WI38 (cell line): ENCODE measurements around the gene OCEL1.

Experiments used
- H3K4me3 ChIP-seq: 2 replicates; pipeline ENCODE4 v1.5.1; 2011; ENCODE audit warnings: low read depth, mild to moderate bottlenecking, control low read depth, low read length
- CTCF ChIP-seq: IDR thresholded peaks from 2 replicates; pipeline ENCODE4 v1.5.1; 2012; ENCODE audit warnings: low read depth, mild to moderate bottlenecking, control low read depth, low read length

OCEL1 gene

GRCh38 chr19:17220207-17220758 is 5.7 kb upstream of the OCEL1 start:
- H3K4me3 ChIP-seq = no peak overlapping the region
- no peak for TF ChIP-seq CTCF

GRCh38 chr19:17225053-17225452 is 973 bp upstream of the OCEL1 start:
- TF ChIP-seq CTCF = no peak
- no peak overlapping the region for H3K4me3 ChIP-seq

DNA sequence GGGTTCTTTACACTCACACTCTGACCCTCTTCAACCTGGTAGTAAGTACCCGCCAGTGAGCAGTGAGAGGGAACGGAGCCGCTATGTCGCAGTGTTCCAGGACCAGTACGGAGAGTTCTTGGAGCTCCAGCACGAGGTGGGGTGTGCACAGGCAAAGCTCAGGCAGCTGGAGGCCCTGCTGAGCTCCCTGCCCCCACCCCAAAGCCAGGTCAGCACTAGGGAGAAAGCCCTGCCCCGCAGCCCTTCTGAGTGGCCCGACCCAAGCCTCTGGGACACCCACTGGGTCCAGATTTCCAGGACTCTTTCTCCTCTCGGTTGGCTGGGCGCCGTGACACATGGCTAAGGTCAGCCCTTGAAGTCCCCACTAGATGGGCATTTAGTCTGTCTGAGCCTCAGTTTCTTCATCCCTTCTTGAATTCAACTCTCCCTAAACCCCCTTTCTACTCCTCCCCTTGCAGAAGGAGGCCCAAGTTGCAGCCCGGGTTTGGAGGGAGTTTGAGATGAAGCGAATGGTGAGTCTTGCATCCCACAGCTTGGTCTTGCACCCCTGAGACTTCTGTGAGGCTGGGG is 1.9 kb downstream of the OCEL1 start:
- no peak for TF ChIP-seq CTCF
- H3K4me3 ChIP-seq = no peak overlapping the region

DNA sequence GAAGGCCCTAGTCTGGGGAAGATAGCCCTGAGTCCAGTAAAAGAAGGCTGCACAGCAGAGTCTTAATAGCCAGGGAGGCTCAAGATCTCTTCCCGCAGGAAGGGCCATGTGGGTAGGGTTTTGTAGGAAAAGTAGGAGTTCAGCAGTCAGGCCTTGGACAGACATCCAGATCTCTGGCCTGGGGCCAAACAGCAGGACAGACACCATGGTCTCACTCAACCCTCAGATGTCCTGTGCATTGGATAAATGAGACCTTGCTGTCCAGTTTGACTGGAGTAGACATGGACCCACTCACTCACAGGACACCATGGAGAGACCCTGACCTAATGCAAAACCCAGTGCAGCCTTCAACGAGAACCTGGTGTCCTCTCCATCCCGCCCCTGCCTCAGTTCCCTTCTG is 3.9 kb downstream of the OCEL1 start:
- no peak overlapping the region for H3K4me3 ChIP-seq
- TF ChIP-seq CTCF = no peak

- no peak overlapping the region for H3K4me3 ChIP-seq
- TF ChIP-seq CTCF = no peak
These were observed 6.2 kb downstream of the OCEL1 start for GRCh38 chr19:17232258-17232657.

DNA sequence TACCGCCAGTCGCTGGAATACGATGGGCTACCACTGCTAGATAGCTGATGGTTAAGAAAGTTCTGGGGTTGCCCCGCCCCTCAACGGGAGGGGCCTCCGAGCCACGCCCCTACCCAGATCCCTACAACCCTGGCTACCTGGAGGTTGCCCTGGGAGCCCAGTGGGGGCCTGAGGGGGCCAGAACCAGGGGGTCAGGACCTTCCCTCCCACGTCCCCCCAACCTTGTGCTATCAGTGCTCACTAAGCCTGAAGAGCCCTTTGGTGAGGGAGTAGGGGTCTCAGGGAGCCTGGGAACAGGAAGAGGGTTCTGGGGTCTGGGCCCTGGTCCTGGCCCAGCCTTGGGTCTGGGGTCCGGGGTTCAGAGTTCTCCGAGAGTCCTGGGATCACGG is 8.9 kb downstream of the OCEL1 start:
- no peak for TF ChIP-seq CTCF
- H3K4me3 ChIP-seq = peak overlapping the region; percentile 53

DNA sequence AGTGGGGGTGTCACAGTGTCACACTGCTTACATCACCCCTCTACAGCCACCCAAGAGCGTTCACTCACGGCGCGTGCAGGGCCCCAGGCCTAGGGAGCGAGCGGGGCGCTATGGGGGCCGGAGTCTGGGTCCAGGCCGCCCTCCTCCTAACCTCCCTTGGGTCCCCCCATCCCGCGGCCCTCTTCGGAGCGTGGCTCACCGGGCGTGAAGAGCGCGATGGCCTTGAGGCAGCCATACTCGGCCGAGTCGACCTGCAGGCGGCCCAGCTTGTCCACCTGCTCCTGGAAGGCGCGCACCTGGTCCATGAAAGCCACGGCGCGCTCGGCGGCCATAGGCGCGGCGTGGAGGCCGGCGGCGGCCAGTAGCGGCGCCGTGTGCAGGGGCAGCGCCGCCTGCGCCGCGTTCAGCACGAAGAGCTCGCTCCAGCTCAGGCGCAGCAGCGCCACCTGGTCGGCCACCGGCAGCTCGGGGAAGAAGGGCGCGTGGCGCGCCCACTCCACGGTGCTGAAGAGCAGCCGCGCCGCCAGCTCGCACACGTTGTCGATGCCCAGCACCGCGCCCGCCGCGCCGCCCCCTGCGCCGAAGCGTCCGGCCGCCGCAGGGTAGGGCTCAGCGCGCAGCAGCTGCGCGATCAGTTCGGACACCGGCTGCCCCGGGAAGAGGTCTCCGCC is 9.4 kb downstream of the OCEL1 start:
- TF ChIP-seq CTCF = no peak

More for the DNA sequence above, 9.4 kb downstream of the OCEL1 start:
- H3K4me3 ChIP-seq = peak overlapping the region; percentile 53
